SK-N-SH treated with all-trans-retinoic acid at 6 μM for 48 hours (cell line): ENCODE data around the gene BEST1.

Experiments used
- ARNTL ChIP-seq: fragments of 450-650 bp; formaldehyde crosslinking; IDR thresholded peaks from 2 replicates; pipeline ENCODE4 v1.5.0; 2020; ENCODE audit warnings: low read depth, mild to moderate bottlenecking, moderate library complexity, borderline replicate concordance
- CSDC2 ChIP-seq: fragments of 250-450 bp; sonication (Bioruptor Pico); IDR thresholded peaks from 2 replicates; pipeline ENCODE4 v1.5.0; 2020; ENCODE audit warnings: mild to moderate bottlenecking, moderate library complexity
- CSRNP3 ChIP-seq: fragments of 250-450 bp; sonication (Bioruptor Pico); IDR thresholded peaks from 2 replicates; pipeline ENCODE4 v1.5.1; 2021; ENCODE audit warnings: mild to moderate bottlenecking, moderate library complexity
- GLIS3 ChIP-seq: fragments of 250-450 bp; sonication (Bioruptor Pico); IDR thresholded peaks from 2 replicates; pipeline ENCODE4 v1.5.0; 2020; ENCODE audit warnings: mild to moderate bottlenecking, moderate library complexity
- OSR1 ChIP-seq: fragments of 250-450 bp; sonication (Bioruptor Pico); IDR thresholded peaks from 2 replicates; pipeline ENCODE4 v1.8.0; 2022; ENCODE audit warnings: moderate library complexity, mild to moderate bottlenecking, inconsistent platforms
- PATZ1 ChIP-seq: fragments of 250-450 bp; sonication (Bioruptor Pico); IDR thresholded peaks from 2 replicates; pipeline ENCODE4 v1.8.0; 2020; ENCODE audit warnings: mild to moderate bottlenecking, moderate library complexity, borderline replicate concordance
- POU6F1 ChIP-seq: fragments of 250-450 bp; sonication (Bioruptor Pico); IDR thresholded peaks from 2 replicates; pipeline ENCODE4 v1.8.0; 2021; ENCODE audit warnings: low read depth, mild to moderate bottlenecking, moderate library complexity, borderline replicate concordance
- PPARA ChIP-seq: fragments of 250-450 bp; sonication (Bioruptor Pico); IDR thresholded peaks from 2 replicates; pipeline ENCODE4 v1.5.0; 2020; ENCODE audit warnings: mild to moderate bottlenecking, borderline replicate concordance
- RARB ChIP-seq: fragments of 250-450 bp; sonication (Bioruptor Pico); IDR thresholded peaks from 2 replicates; pipeline ENCODE4 v1.8.0; 2021; ENCODE audit warnings: mild to moderate bottlenecking, moderate library complexity
- TSHZ2 ChIP-seq: fragments of 250-450 bp; sonication (Bioruptor Pico); IDR thresholded peaks from 2 replicates; pipeline ENCODE4 v1.5.0; 2020; ENCODE audit warnings: mild to moderate bottlenecking, moderate library complexity
- ZFP3 ChIP-seq: fragments of 250-450 bp; sonication (Bioruptor Pico); IDR thresholded peaks from 2 replicates; pipeline ENCODE4 v1.5.0; 2020; ENCODE audit warnings: mild to moderate bottlenecking, moderate library complexity
- ZFP30 ChIP-seq: fragments of 450-650 bp; formaldehyde crosslinking; IDR thresholded peaks from 2 replicates; pipeline ENCODE4 v1.5.0; 2022; ENCODE audit warnings: mild to moderate bottlenecking, moderate library complexity
- ZNF70 ChIP-seq: fragments of 450-650 bp; formaldehyde crosslinking; IDR thresholded peaks from 2 replicates; pipeline ENCODE4 v1.5.0; 2020; ENCODE audit warnings: mild to moderate bottlenecking, moderate library complexity

- TF ChIP-seq ARNTL (no peak), CSRNP3 (CRISPR knock-in tag) (no peak), GLIS3 (no peak), TSHZ2 (no peak), ZNF70 (CRISPR knock-in tag) (no peak), PPARA (CRISPR knock-in tag) (no peak), ZFP30 (CRISPR knock-in tag) (no peak), PATZ1 (no peak), RARB (CRISPR knock-in tag) (no peak), OSR1 (CRISPR knock-in tag) (no peak), ZFP3 (CRISPR knock-in tag) (no peak), POU6F1 (no peak), CSDC2 (CRISPR knock-in tag) (no peak)
Measured at GRCh38 chr11:61980783-61981541, 30.8 kb downstream of the BEST1 start.
